Stimulated activated CD8-positive, alpha-beta memory T cell treated with anti-CD3 and anti-CD28 coated beads, Interleukin-7, amount 100 ng/mL, for 1 hour (primary cell): ENCODE data around the gene RAMP2.
"Not testable (repeated sequence)": the region's sequence is repeated elsewhere in the genome, so short reads cannot be mapped to it uniquely, and the experiment has no call there.

Experiments used
- DNase-seq, 2 donors: peaks; one replicate each; pipeline ENCODE4 v3.0.0-alpha.2; 2020; ENCODE audit warnings: low read depth in 2 of 2

The RAMP2 gene, protein sequence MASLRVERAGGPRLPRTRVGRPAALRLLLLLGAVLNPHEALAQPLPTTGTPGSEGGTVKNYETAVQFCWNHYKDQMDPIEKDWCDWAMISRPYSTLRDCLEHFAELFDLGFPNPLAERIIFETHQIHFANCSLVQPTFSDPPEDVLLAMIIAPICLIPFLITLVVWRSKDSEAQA

DNA sequence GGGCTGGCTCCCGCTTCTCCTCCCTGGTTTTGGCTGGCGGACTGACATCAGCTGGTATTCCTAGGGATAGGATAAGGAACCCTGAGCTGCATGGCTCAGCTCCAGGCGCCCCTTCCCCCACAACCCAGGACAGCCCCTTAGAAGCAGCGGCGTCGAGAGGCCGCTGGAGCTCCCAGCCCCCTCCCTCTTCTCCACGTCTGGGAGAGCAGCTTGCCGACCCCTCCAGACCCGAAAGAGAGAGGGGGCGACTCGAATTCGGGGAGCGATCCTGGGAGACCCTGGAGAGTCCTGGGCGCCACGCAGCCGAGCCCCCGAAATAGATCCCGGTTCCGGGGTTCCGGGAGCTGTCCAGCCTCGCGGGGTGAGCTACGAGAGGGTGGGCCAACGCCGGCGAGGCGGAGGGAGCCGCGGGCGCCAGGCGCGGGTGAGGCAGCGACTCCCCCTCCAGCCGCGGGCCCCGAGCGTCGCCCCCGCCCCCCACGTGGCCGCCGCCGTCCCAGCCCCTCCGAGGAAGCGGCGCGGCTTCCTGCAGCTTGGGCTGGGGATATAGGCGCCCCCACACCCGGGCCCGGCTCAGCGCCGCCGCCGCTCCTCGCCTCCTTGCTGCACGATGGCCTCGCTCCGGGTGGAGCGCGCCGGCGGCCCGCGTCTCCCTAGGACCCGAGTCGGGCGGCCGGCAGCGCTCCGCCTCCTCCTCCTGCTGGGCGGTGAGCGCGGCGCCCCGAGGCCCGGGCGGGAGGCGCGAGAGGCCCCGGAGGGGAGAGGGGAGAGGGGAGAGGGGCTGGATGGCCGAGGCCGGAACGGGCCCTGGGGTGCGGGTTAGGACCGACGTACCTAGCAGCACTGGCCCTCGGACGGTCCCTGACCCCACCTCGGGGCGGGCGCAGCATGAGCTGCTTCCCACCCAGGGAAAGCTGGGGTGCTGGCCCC, at the start of gene RAMP2:
RAMP2 (plus strand) TSS at position 576 of the 930 bp plus-strand sequence; CDS start at position 611, 35 bp downstream.
- DNase-seq = no peak

DNA sequence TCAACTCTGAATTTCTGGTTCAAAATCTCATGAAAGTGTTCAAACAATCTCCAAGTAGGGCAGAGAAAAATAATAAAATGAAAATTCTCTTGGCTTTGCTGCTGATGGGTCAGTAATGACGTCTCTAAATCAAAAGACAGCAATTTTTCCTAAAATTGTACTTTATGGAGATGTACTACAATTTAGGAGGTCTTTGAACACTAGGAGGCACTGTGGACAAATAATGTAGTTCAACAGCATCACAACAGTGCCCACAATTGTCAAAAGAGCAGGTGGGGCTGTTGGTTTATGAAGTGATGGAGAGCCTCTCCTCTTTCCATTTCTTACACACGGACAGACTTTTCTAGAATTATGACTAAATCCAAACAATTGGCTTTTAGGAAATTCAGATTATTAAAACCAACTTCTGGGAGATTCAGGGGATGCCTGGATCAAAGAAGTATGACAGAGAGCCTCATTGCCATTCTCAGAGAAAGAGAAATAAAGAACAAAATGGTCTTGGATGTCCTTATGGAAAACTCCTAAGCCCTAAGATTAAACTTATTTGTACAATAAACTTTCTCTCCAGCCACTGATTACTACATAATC, 39.9 kb upstream of the RAMP2 start:
- no peak for DNase-seq

DNA sequence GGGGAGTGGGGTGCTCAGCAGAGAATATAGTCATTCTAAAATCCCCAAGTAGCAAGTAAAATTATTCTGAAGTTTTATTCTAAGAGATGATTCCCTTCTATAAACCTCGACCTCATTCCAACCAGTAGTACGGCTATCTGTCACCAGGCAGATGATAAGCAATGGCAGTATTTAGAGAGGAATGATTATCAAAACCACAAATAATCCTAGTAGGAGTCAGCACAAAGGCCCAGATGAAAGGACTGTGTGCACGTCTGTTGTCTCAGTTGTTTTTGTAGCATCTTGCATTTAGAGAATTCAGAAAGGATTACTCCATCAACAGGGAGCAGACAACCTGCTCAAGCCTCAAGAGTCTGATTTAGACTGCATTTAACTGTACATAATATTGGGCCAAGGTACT, 37.4 kb upstream of the RAMP2 start:
- DNase-seq = no peak

DNA sequence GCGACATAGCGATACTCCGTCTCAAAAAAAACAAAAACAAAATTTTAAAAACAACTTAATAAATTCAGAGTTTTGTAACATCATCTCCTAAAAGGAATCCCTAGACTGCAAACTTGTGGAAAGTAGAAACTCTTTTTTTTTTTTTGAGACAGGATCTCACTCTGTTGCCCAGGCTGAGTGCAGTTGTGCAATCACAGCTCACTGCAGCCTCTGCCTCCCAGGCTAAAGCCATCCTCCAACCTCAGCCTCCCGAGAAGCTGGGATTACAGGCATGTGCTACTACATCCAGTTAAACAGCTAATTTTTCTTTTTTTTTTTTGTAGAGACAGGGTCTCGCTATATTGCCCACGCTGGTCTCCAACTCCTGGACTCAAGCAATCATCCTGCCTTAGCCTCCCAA, 35.9 kb upstream of the RAMP2 start:
- no peak for DNase-seq

DNA sequence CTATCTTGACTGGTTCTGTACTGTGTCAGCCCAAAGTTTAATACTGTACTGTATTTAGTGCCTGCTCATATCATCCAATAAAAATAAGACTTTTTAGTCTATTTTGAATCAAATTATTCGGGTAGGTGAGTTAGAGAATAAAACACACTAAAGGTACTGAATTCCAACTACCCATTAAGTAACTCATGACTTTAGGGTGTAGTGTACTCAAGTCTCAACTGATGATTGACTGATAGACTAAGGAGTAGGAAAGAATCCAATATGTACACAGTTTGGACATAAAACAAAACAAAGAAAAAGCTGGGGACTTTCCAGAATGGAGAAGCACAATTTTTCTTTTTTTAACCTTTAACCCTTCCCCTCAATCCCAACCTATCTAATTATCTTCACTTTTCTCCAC, 20.3 kb upstream of the RAMP2 start:
- no peak for DNase-seq

DNA sequence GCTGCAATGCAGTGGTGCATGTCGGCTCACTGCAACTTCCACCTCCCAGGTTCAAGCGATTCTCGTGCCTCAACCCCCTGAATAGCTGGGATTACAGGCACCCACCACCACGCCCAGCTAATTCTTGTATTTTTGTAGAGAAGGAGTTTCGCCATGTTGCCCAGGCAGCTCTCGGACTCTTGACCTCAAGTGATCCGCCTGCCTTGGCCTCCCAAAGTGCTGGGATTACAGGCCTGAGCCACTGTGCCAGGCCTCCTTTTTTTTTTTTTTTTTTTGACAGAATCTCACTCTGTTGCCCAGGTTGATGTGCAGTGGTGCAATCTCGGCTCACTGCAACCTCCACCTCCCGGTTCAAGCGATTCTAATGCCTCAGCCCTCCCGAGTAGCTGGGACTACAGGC, 18.1 kb upstream of the RAMP2 start:
- not testable (repeated sequence) for DNase-seq

DNA sequence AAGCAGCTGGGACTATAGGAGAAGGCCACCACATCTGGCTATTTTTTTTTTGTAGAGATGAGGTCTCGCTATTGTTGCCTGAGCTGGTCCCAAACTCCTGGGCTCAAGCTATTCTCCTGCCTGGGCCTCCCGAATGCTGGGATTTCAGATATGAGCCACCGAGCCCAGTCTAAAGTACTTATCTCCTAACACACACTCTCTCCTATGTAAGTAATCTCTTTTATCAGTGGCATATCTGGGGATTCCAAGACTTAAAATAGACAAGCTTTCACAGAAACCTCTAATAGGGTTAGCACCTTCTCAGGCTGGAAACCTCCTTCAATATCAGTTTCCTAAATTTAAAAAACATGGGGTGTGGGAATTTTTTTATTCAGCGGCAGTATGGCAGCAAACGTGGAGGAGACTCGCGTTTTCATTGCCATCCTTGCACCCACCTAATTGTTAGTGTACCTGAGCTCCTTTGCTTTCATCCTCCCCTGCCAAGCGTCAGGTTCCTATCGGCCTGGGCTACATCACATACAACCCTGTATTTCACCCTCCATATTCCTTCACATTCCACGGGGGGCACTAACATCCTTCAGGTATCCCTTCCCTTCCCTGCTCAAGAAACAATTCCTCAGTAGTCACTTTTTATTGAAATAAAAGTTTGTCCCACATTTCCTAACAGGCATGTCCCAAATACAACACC, 17.3 kb upstream of the RAMP2 start:
- no peak for DNase-seq

DNA sequence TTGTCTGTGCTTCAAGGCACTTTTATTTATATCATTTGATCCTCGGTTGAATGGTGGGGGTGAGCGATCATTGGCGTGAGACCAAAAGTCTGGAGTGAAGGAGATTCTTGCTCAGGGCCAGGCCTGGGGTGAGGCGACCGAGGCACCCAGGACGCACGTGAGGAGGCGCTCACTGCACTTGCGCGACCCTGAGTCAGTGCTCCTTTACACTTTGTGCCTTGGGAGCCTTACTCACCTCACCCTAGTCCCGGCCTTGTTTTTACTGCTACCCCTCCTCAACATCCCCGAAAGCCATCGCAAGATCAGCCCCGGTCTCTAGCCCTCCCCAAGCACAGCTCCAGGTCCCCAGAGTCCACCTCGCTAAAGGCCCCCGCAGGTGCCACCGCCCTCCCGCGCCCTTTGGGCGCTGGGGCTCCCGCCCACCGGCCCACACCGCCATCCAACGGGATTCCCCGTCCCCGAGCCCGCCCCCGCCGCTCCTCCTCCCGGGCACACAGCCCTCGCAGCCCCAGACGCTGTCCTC, 16.7 kb upstream of the RAMP2 start:
- peak; percentile 29 to 32 for DNase-seq

DNA sequence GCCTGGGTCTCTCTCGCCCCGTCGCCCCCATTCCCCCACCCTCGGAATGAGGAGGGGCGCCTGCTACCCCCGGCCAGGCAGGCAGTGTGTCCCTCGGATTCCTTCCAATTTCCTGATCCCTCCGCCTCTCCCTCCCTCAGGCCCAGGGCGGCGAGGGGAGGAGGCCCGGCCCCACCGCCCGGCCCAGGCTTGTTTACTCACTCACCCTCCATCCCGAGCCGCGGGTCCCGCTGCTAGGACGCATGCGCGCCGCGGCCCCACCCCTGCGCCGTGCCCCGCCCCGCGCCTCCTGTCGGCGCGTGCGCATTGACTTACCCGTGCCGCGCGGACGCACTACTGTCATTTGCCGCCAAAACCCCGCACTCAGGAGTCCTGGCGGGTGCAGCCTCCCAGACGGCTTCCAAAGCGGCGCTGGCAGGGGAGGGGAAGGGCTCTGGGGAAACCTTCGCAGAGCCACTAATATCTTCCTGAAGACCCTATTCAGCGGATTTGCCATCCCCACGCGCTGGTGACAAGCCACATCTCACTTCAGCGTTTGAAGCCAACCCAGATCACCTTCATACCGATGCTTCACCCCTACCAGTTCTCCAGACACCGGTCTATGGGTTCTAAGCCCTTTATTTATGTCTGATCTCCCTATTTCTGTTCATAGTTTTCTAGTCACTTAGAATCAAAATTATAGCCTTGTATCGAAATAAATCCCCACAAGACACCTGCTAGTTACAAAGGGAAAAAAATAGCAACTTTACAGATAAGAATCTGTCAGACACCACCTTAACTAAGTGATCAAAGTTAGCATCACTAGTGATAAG, 16.0 kb upstream of the RAMP2 start, which contains the start of gene EZH1:
EZH1 (minus strand) TSS at position 235 of the 812 bp plus-strand sequence. CDS start 16,099 bp downstream, outside the sequence.
- DNase-seq = peak; percentile 76 to 82

DNA sequence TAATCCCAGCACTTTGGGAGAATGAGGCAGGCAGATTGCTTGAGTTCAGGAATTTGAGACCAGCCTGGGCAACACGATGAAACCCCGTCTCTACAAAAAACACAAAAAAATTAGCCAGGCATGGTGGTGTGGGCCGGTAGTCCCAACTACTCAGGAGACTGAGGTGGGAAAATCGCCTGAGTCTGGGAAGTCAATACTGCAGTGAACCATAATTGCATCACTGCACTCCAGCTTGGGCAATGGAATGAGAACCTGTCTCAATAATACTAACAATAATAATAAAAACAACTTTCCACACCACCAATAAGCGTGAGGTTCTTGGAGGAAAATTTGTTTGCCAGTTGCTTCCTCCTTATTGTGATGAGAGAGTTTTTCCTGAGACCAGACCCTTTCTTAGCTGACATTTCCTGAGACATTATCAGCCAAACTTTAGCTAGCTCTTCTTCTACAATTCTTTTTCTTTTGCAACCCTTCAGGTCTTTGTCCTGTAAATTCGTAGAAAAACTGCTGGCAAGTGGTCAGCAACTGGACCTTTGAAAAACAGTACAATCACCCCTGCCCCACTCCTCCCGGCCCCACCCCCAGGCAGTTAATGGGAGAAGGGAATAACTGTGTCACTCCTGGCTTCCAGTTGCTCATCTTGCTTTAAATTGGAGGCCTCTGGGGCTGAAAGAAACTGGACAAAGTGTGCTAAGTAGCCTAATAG, 12.7 kb upstream of the RAMP2 start:
- DNase-seq = no peak

DNA sequence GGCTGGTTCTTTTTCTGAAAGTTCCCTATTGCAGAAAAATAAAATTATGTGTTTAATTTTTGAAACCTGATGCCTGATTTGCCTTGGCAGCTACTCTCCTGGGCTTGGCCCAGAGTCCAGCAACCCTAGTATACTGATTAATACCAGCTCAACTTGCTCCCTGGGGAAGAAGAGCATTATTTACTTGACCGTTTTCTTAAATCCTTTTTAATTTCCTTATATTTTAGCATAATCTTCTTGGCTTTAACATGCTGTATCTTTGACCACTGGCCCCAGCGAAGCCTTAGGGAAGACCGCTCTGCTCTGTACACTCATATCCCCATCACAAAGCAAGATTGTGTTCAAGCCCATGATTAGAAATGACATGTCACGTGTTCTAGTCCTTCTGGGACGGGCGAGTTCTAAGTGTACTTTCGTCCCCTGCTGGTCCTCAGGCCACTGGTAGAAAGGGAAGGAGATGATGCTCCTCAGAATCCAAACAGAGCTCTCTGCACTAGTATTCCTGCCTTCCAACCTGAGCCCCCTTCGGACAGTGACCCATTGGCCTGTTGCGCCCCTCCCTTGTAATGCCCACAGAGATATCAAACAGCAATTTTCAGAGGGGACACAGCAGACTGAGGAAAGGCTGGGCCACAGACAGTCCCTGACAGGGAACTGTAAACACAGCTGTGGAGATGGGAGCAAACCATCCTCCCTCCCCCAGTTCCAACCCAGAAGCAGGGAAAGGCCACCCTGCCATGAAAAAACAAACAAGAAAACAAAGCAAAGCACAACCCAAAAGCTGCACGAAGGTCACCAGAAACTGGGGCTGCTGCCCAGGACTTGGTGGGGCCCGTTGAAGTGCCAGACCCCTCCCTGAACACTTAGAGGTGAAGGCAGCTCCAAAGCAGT, 11.9 kb upstream of the RAMP2 start:
- no peak for DNase-seq

DNA sequence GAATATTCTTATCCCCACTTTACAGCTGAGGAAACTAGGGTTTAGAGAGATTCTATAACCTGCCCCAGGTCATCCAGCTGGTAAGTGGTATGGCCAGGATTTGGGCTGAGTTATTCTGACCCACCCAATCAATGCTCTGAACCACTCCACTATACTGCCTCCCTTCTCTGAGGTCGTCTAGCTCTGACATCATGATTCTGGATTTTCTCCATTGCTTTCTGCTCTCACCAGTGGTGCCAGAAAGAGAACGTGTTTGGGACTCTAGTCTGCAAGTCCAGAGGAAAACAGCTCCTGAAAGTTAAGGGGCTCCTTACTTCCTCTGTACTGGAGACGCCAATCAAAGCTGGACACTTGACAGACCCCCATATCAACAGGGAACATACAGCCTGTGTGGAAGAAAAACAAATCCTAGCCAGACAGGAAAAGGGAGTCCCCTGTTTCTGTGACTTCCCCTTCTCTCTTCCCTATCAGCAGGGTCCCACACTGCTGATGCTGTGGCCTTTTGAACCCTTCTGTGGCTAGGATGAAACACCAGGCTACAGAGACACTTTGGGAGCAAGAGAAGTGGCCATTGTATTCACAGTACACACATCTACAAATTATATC, 10.2 kb upstream of the RAMP2 start:
- DNase-seq = no peak

DNA sequence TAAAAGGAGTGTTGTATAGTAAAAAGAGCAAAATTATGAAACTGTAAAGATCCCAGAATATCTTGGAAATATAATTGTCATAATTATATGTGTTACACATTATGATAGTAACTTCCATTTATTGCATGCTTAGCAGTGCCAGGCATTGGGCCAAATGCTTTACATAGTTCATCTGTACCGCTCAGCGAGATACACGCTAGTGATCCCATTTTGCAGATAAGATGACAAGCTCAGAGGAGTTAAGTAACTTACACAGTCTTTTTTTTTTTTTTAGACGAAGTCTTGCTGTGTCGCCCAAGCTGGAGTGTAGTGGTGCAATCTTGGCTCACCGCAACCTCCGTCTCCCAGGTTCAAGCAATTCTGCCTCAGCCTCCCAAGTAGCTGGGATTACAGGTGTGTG, 9.4 kb upstream of the RAMP2 start:
- no peak for DNase-seq

DNA sequence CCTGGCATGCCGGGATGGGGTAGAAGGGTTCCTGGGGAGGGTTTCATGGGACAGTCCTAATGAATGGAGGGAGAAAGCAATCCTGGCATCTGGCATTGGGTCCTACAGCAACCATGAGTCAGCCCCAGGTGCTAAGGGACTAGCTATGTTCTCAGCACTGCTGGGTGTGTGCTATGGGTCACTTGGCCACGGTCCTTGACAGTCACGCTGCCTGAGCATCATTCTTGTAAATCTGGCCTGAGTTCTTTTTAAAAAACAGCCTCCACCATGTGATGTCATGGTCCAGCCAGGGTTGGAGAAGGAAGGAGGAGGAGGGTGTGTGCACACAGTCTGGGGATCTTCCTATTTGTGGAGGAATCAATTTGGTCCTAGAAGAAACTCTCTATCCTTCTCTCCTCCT, 6.2 kb upstream of the RAMP2 start:
- DNase-seq = no peak

DNA sequence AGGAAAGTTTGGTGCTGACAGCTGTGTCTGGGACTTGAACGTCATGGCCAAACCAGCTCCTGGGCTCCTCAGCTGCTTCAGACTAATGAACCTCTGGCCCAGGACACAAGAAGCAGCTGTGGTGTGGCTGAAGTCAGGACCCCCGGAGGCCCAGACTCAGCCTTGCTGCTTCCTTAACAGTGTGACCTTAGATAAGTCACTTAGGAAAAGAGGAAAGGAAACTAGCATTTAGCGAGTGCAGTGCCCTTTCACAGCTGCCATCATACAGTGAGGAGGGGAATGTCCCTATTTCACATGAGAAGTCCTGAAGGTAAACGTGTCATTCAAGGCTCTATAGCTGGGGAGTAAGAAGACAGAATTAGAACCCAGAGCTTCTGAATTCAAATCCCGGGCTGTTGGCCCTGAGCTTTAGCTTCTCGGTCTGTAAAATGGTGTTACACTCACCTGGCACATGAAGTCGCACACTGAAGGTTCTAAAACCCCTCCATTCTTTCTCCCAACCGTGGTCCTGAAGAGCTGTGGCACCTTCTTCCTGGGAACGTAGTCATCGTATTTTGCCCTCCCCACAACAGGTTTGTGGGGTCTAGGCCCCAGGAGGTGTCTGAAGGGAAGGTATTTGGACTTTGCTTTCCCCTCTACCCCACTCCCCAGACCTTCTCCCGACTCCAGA, 910 bp upstream of the RAMP2 start:
- no peak for DNase-seq

DNA sequence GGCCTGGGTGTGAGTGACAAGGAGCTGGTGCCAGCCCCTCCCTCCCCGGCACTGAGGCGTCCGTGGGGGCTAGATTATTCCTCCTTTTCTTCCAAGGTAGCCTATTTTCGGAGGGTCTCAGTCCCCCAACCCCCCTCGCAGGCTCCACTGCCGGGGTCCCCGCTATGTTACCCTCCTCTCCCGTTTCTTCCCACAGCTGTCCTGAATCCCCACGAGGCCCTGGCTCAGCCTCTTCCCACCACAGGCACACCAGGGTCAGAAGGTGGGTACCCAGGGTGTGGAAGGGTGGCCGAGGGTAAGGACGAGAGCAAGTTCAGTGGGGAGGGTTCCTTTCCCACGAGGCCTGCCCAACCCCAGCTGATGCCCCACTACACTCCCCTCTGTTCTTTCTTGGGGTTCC, 611 bp downstream of the RAMP2 start:
- no peak for DNase-seq

DNA sequence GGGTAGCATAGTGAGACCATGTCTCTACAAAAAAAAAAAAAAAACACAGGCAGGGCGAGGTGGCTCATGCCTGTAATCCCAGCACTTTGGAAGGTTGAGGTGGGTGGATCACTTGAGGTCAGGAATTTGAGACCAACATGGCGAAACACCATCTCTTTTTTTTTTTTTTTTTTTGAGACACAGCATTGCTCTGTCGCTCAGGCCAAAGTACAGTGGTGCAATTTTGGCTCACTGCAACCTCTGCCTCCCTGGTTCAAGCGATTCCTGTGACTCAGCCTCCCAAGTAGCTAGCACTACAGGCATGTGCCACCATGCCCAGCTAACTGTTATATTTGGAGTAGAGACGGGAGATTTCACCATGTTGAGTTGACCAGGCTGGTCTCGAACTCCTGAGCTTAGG, 5.1 kb downstream of the RAMP2 start:
- DNase-seq = no peak

DNA sequence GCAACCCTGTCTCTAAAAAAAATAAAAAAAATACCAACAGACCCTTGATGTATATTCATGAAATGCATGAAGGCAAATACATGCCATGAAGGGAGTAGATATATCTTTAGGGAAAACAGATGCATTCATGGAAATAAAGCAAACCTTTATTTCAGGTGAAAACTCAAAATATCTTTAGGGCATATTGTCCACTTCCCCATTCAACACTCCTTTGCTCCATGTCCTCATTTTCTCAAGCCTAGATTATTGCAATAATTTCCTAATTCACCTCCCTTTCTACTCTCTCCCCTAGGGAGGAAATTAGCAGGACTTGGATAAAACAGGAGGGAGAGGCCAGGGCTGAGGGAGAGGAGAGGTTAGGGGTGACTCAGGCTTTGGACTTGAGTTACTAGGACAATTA, 6.5 kb downstream of the RAMP2 start:
- DNase-seq = no peak
